ENCODE results near the gene CDC42EP5.

DNA sequence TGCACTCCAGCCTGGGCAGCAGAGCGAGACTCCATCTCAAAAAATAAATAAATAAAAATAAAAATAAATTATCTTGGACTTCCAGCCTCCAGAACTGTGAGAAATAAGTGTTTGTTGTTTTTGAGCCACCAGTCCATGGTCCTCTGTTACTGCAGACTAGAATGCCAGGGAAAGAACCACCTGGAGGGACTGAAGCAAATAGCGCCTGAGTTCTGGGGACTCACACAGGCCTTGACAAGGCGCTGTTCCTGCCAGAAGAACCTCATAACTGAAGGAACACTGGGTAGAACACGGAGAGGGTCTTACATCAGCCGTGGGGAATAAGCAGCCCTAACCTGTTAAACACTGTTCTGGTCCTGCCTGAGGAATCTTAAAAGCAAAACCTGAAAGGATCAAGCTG, 32.5 kb downstream of the CDC42EP5 start:
- no peak for TF ChIP-seq EZH2 (IDR thresholded peaks at IDR 0.05; ENCODE audit: borderline replicate concordance, insufficient read depth, low read depth, low read length, poor library complexity, severe bottlenecking)
- TF ChIP-seq, protein P1, sequence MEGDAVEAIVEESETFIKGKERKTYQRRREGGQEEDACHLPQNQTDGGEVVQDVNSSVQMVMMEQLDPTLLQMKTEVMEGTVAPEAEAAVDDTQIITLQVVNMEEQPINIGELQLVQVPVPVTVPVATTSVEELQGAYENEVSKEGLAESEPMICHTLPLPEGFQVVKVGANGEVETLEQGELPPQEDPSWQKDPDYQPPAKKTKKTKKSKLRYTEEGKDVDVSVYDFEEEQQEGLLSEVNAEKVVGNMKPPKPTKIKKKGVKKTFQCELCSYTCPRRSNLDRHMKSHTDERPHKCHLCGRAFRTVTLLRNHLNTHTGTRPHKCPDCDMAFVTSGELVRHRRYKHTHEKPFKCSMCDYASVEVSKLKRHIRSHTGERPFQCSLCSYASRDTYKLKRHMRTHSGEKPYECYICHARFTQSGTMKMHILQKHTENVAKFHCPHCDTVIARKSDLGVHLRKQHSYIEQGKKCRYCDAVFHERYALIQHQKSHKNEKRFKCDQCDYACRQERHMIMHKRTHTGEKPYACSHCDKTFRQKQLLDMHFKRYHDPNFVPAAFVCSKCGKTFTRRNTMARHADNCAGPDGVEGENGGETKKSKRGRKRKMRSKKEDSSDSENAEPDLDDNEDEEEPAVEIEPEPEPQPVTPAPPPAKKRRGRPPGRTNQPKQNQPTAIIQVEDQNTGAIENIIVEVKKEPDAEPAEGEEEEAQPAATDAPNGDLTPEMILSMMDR (IDR thresholded peaks at IDR 0.05): no peak

Measured in B cell (primary cell).